C4-2B (cell line): ENCODE measurements around the gene ERAL1.

ENCODE experiments used
- CTCF ChIP-seq: fragments of 450-650 bp; conservative IDR thresholded peaks from 2 replicates; pipeline ENCODE4 v1.5.1; 2017; ENCODE audit warnings: mild to moderate bottlenecking
- ZFX ChIP-seq: fragments of 450-650 bp; IDR thresholded peaks from 2 replicates; pipeline ENCODE4 v1.6.1; 2017

GRCh38 chr17:28882154-28882895 is 27.5 kb downstream of the ERAL1 start:
- no peak for TF ChIP-seq CTCF
- TF ChIP-seq ZFX = no peak
